Measurements from ENCODE around the gene SMG6.

The SMG6 gene

DNA sequence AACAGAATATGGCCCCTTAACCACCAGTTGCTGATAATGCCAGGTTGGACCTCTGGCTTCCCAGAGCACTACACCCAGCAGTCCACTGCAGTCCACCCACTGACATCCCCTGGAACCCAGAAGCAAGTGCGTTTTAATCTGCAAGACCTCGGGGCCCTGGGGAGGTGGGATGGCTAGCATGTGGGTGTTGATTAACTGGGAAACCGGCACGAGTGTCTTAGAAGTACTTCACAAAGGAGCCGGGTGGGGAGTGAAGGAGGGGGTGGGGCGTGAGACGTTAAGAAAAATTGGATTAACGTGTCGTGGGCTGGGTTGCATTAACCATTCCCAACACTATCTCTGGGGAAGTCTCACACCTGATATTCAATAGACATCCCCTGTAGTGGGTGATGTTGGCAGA, 254.8 kb downstream of the SMG6 start:
- H2AFZ ChIP-seq (ENCODE audit: low read depth, low read length, severe bottlenecking): no peak overlapping the region
- no peak overlapping the region for H3K9ac ChIP-seq (ENCODE audit: low read length)
- H3F3A ChIP-seq (ENCODE audit: insufficient read depth): peaks cover 9% of the 10 kb centered on the region; the same call in 1 of the 2 replicates
- H3K27ac ChIP-seq (ENCODE audit: low read depth, low read length): no peak overlapping the region
- H4K20me1 ChIP-seq (ENCODE audit: low read depth, low read length): no peaks in the 10 kb centered on the region
- no peak overlapping the region for H3K4me2 ChIP-seq (ENCODE audit: low read depth, low read length, poor library complexity, severe bottlenecking)
- no peak overlapping the region for H3K4me3 ChIP-seq (ENCODE audit: insufficient read depth, low read length, poor library complexity, severe bottlenecking)
- no peaks in the 10 kb centered on the region for H3K9me3 ChIP-seq (ENCODE audit: insufficient read depth, low read length)
- H3K36me3 ChIP-seq (ENCODE audit: low read length): no peaks in the 10 kb centered on the region
- H3K9me2 ChIP-seq (replicated peaks; ENCODE audit: insufficient read depth, low read length): no peaks in the 10 kb centered on the region
- no peaks in the 10 kb centered on the region for H3K79me2 ChIP-seq (ENCODE audit: insufficient read depth, low read length)
- H3K27me3 ChIP-seq (ENCODE audit: low read length): no peaks in the 10 kb centered on the region
- TF ChIP-seq CTCF (IDR thresholded peaks at IDR 0.05; ENCODE audit: insufficient read depth, low read length, poor library complexity, severe bottlenecking) (no peak), EZH2phosphoT487 (conservative IDR thresholded peaks at IDR 0.05; ENCODE audit: low read length) (no peak)

DNA sequence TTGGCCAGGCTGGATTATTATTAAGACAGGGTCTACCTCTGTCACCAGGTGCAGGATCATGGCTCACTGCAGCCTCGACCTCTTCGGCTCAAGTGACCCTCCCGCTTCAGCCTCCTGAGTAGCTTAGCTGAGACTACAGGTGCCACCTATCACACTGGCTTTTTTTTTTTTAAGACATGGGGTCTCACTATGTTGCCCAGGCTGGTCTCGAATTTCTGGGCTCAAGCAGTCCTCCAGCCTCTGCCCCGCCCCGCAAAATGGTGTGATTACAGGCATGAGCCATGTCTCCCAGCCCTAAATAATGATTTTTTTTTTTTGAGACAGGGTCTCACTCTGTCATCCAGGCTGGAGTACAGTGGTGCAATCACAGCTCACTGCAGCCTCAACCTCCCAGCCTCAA, 256.0 kb downstream of the SMG6 start:
- TF ChIP-seq CTCF (IDR thresholded peaks at IDR 0.05; ENCODE audit: insufficient read depth, low read length, poor library complexity, severe bottlenecking) (no peak), EZH2phosphoT487 (conservative IDR thresholded peaks at IDR 0.05; ENCODE audit: low read length) (no peak)
- H2AFZ ChIP-seq (ENCODE audit: low read depth, low read length, severe bottlenecking): no peak overlapping the region
- no peak overlapping the region for H3K4me3 ChIP-seq (ENCODE audit: insufficient read depth, low read length, poor library complexity, severe bottlenecking)
- no peaks in the 10 kb centered on the region for H3K36me3 ChIP-seq (ENCODE audit: low read length)
- H3K27ac ChIP-seq (ENCODE audit: low read depth, low read length): no peak overlapping the region
- no peak overlapping the region for H3K4me2 ChIP-seq (ENCODE audit: low read depth, low read length, poor library complexity, severe bottlenecking)
- H4K20me1 ChIP-seq (ENCODE audit: low read depth, low read length): no peaks in the 10 kb centered on the region
- H3K9me2 ChIP-seq (replicated peaks; ENCODE audit: insufficient read depth, low read length): no peaks in the 10 kb centered on the region
- H3K9ac ChIP-seq (ENCODE audit: low read length): no peak overlapping the region
- peaks cover 1% of the 10 kb centered on the region; the same call in 1 of the 2 replicates for H3K79me2 ChIP-seq (ENCODE audit: insufficient read depth, low read length)
- peaks cover 5% of the 10 kb centered on the region; the same call in 1 of the 2 replicates for H3F3A ChIP-seq (ENCODE audit: insufficient read depth)
- no peaks in the 10 kb centered on the region for H3K27me3 ChIP-seq (ENCODE audit: low read length)
- no peaks in the 10 kb centered on the region for H3K9me3 ChIP-seq (ENCODE audit: insufficient read depth, low read length)

DNA sequence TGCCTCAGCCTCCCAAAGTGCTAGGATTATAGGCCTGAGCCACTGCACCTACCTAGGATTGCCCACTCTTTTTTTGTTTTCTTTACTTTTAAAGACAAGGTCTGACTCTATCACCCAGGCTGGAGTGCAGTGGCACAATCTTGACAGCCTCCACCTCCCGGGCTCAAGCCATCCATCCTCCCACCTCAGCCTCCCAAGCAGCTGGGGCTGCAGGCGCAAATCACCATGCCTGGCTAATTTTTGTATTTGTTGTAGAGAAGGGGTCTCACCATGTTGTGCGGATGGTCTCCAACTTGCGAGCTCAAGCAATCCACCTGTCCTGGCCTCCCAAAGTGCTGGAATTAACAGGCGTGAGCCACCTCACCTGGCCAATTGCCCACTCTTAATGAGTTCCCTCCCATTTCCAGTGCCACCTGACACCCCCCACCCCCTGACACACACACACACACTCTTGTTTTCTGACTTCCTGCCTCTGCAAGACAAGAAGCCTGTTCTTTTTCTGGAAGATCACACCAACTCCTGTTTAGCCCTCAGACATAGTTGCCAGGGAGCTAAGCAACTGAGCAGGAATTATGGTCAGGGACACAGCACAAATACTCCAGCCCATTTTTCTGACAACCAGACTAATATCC, 259.2 kb downstream of the SMG6 start:
- Histone ChIP-seq H3K4me2 (ENCODE audit: low read depth, low read length, poor library complexity, severe bottlenecking) (no peak overlapping the region), H3K9me3 (ENCODE audit: insufficient read depth, low read length) (no peaks in the 10 kb centered on the region), H3K9me2 (replicated peaks; ENCODE audit: insufficient read depth, low read length) (no peaks in the 10 kb centered on the region), H3F3A (ENCODE audit: insufficient read depth) (peaks cover 5% of the 10 kb centered on the region; the same call in 1 of the 2 replicates), H3K9ac (ENCODE audit: low read length) (no peak overlapping the region), H3K4me3 (ENCODE audit: insufficient read depth, low read length, poor library complexity, severe bottlenecking) (no peak overlapping the region), H2AFZ (ENCODE audit: low read depth, low read length, severe bottlenecking) (no peak overlapping the region), H3K27ac (ENCODE audit: low read depth, low read length) (no peak overlapping the region), H4K20me1 (ENCODE audit: low read depth, low read length) (no peaks in the 10 kb centered on the region), H3K36me3 (ENCODE audit: low read length) (no peaks in the 10 kb centered on the region), H3K27me3 (ENCODE audit: low read length) (no peaks in the 10 kb centered on the region), H3K79me2 (ENCODE audit: insufficient read depth, low read length) (peaks cover 6% of the 10 kb centered on the region; the same call in 1 of the 2 replicates)
- TF ChIP-seq CTCF (IDR thresholded peaks at IDR 0.05; ENCODE audit: insufficient read depth, low read length, poor library complexity, severe bottlenecking) (no peak), EZH2phosphoT487 (conservative IDR thresholded peaks at IDR 0.05; ENCODE audit: low read length) (no peak)
